GM13977 (cell line): Measurements from ENCODE around the gene ZDHHC24.

Experiments
- DNase-seq: peaks from one replicate; pipeline ENCODE4 v3.0.0; 2012; ENCODE audit warnings: low spot score
- CTCF ChIP-seq: IDR thresholded peaks from 2 replicates; pipeline ENCODE4 v1.5.1; 2012; ENCODE audit warnings: mild to moderate bottlenecking, control low read depth; ENCODE audit not compliant: insufficient read depth; ENCODE audit errors: extremely low read depth, missing control alignments
- in situ Hi-C: fragments of 300-500 bp; cut with MboI; formaldehyde crosslinking; loops from one replicate; pipeline ENCODE4 v1.12.0; 2022; ENCODE audit warnings: low sequenced_read_pairs, low pct_unique_long_range_greater_than_20kb, mixed read lengths, inconsistent platforms; ENCODE audit not compliant: unreplicated experiment

Gene ZDHHC24

GRCh38 chr11:66570850-66571180 is 25.0 kb upstream of the ZDHHC24 start:
- DNase-seq = no peak
- in situ Hi-C loops = loop anchor here (25.0 kb wide), 1 partner anchor 266 kb away; the partner anchor contains the start of gene RCE1
- no peak for TF ChIP-seq CTCF

DNA sequence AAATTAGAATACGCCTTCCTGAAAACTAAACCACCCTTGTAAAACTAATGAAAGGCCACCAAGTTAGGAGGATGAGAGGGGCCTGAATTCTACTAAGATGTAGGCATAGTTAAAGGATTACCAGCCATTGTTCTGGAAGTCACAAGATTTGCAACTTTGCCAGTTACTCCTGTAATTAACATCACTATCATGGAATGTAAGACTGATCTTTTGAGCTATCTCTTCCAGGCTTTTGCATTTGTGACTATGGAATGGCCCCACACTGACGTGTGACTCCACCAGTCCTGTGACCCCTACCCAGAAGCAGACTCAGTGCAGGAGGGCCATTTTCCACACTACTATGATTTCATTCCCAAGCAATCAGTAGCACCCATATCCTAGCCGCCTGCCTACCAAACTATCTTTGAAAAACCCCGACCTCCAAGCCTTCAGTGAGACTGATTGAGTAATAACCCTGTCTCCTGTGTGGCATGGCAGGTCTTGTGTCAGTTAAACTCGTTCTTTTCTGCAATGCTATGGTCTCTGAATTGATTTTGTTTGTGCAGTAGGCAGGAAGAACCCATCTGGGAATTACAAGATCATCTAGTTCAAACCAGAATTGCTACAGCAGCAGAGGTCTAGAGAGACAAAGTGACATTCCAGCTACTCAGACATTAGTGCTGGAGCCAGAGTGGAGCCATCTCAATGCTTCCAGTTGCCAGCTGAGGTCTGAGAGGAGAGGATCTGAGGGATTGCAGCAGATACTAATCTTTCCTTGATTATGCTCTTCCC is 24.4 kb upstream of the ZDHHC24 start:
- DNase-seq = no peak
- no peak for TF ChIP-seq CTCF
- in situ Hi-C loops = loop anchor here (25.0 kb wide), 1 partner anchor 267 kb away; the partner anchor contains the start of gene RCE1

DNA sequence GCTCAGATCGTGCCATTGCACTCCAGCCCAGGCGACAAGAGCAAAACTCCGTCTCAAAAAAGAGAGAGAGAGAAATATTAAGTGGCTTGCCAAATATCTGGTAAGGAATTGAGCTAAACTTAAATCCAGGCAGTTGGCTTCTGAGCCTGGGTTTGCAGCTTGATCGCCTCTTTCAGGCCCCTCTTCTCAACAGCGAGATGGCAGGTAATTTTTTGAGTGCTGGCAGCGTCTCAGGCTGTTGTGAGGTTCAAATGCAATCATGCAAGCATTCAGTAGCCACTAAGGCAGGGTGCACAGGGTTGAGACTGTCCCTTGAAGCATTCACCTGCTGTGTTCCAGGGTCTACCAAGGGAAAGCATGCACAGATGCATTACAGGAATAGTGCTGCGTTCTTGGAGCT is 23.2 kb upstream of the ZDHHC24 start:
- no peak for DNase-seq
- in situ Hi-C loops = loop anchor here (25.0 kb wide), 1 partner anchor 268 kb away; the partner anchor contains the start of gene RCE1
- TF ChIP-seq CTCF = no peak

DNA sequence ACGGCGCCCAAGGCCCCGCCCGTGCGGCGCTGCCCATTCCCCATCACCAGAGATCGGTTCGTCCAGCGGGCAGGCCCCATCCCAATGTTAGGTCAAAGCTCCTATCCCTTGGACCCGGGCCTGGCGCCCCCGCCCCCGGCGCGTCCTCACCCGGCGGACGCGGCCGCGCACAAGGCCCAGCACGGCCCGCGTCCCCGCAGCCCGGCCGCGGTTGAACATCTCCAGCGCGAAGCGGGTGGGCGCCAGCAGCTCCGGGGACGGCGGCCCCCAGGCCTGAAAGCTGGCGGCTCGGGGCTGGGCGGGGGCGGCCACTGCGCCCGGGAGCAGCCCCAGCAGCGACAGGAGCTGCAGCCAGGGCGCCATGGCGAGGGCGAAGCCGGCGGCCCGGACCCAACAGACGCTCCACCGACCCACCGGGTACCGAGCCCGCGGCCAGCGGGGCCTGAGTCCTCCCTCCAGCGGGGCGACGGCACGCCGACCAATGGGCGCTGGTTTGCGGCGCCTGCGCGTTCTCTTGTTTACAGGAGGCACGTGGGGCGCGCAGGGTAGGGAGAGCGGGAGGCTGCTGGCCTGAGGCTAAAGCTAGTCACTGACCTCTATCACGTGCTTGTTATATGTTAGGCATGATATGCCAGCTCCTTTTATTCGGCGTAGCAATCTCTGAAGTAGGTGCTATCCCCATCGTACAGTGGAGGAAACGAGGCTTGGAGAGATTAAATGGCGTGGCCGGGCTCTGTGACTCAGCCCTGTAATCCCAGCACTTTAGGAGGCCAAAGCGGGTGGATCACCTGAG is 22.5 kb upstream of the ZDHHC24 start, which contains the start of gene CTSF:
TSS of gene CTSF (minus strand) at position 483 of the 793 bp plus-strand sequence. CDS start at position 363, 120 bp downstream.
- DNase-seq = peak; percentile 91
- in situ Hi-C loops = loop anchor here (25.0 kb wide), 1 partner anchor 269 kb away; the partner anchor contains the start of gene RCE1
- TF ChIP-seq CTCF = no peak

DNA sequence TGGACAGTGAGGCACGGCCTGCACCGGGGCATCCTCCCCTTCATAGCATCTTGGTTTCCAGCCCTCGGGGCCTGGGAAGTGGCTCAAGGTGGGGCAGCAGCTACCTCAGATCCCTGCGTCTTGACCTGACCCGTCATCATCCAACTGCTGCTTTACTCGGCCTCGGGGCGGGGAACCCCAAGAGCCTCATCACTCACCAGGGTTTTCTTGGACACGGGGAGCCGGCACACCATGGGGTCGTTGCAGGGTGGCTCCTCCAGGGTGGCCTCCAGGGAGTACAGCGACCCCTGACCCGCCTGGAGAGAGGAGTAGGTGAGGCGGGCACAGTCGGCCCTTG is 21.9 kb upstream of the ZDHHC24 start:
- TF ChIP-seq CTCF = no peak
- DNase-seq = no peak
- in situ Hi-C loops = loop anchor here (25.0 kb wide), 1 partner anchor 270 kb away; the partner anchor contains the start of gene RCE1

DNA sequence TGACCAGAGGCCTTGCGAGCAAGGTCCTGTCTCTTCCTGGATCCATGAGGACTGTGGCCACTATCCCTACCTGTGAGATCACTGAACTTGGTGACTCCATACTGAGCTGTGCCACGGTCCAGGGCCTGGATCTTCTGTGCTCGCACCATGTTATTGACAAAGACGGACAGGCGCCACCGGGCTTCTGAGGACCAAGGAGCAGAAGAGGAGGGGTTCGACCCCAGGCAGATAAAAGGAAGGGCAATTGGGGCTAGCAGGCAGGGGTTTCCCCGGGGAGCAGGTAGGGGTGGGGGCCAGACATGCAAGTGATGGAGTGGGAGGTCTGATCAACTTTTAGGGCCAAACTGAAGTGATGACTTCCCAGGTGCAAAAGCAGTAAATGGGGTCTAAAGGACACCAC is 20.4 kb upstream of the ZDHHC24 start:
- no peak for TF ChIP-seq CTCF
- DNase-seq = no peak
- in situ Hi-C loops = loop anchor here (25.0 kb wide), 1 partner anchor 271 kb away; the partner anchor contains the start of gene RCE1
